Lung (tissue), 12 donors: ENCODE data around the gene CHRNB4. TPM values are rescaled to one million over a fixed set of nuclear protein-coding genes. Genes with fewer than 3 reads are reported as not detected.

Experiments used
- ATAC-seq: fragments of 200-7000 bp; cut with Tn5 transposase; one replicate; pipeline ENCODE4 v1.9.1; 2020; ENCODE audit warnings: moderate number of reproducible peaks; ENCODE audit not compliant: insufficient read depth, low FRiP score
- DNase-seq, 3 donors: peaks; one replicate each; pipeline ENCODE4 v3.0.0-alpha.2; 2013 to 2017
- H3K27ac ChIP-seq, 2 donors: one replicate each; pipeline ENCODE4 v1.5.1; 2013; ENCODE audit warnings: mild to moderate bottlenecking in 2 of 2, moderate library complexity in 2 of 2, control low read depth in 1 of 2, inconsistent platforms in 1 of 2, low read depth in 1 of 2, low read length in 1 of 2
- H3K27me3 ChIP-seq, 3 donors: one replicate each; pipeline ENCODE4 v1.5.1; 2013; ENCODE audit warnings: low read length in 2 of 3; ENCODE audit not compliant: control insufficient read depth in 3 of 3, insufficient read depth in 3 of 3
- H3K36me3 ChIP-seq, 4 donors: one replicate each; pipeline ENCODE4 v1.5.1; 2013; ENCODE audit warnings: low read length in 4 of 4, mild to moderate bottlenecking in 1 of 4, moderate library complexity in 1 of 4; ENCODE audit not compliant: control insufficient read depth in 4 of 4, insufficient read depth in 4 of 4
- H3K4me1 ChIP-seq, 5 donors: one replicate each; pipeline ENCODE4 v1.5.1; 2013; ENCODE audit warnings: low read length in 5 of 5, mild to moderate bottlenecking in 2 of 5, moderate library complexity in 1 of 5; ENCODE audit not compliant: control insufficient read depth in 5 of 5, insufficient read depth in 5 of 5
- H3K4me3 ChIP-seq: one replicate; pipeline ENCODE4 v1.5.1; 2013; ENCODE audit warnings: mild to moderate bottlenecking, control low read depth, moderate library complexity
- H3K9ac ChIP-seq, 2 donors: one replicate each; pipeline ENCODE4 v1.5.1; 2013; ENCODE audit warnings: low read length in 2 of 2, control low read depth in 1 of 2; ENCODE audit not compliant: insufficient read depth in 1 of 2
- H3K9me3 ChIP-seq, 4 donors: one replicate each; pipeline ENCODE4 v1.5.1; 2013; ENCODE audit warnings: low read length in 3 of 4, mild to moderate bottlenecking in 1 of 4, moderate library complexity in 1 of 4; ENCODE audit not compliant: control insufficient read depth in 4 of 4, insufficient read depth in 3 of 4
- WGBS, 2 donors: extraction: QIAGEN DNeasy Blood & Tissue Kit; methylation state at CpG; one replicate each; pipeline ENCODE4 v1.1.7; 2013; 5-methylcytosine and 5-hydroxymethylcytosine counted together
- polyA plus RNA-seq, 2 donors: library from polyadenylated mRNA; stranded (reverse); fragments of 200-250 nt; gene quantifications; one replicate each; pipeline ENCODE4 v1.2.1, GENCODE V29; 2013
- total RNA-seq, 2 donors: library from RNA; depleted of rRNA in 1 of 2; stranded (reverse); fragments of >200 nt in 1 of 2; gene quantifications; one replicate each; pipeline ENCODE4 v1.2.1, GENCODE V29; 2014 to 2021
- TF ChIP-seq, protein P1 (sequence below): IDR thresholded peaks from 2 replicates; pipeline ENCODE4 v1.5.1; 2012; ENCODE audit warnings: mild to moderate bottlenecking; ENCODE audit errors: control extremely low read depth, extremely low read depth
- donor health status: control.
- donor health status: control.
- donor health status: Bipolar disorder and iron deficiency.
- donor health status: healthy.
- donor health status: DM: yes; HTN: yes; CAD: no.

The CHRNB4 gene
- total and polyA plus RNA-seq, 4 donors = 0.05 TPM; not detected in 3

DNA sequence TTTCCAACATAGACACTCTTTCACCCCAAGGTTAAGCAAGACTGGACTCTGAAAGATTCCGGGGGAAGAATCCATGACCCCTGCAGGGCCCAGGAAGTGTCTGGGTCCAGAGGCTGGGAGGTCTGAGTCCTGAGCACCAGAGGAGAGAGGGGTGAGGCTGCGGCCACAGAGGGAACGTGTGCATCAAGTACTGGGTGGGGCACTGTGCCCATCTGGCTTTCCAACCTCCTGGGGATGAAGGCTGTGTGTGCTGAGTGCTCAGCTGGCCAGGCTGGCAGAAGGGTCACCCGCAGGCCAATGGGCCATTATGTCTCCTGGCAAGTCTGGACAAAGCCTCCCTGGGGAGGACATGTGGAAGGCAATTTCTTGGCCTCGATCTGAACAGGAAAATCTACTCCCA is 23.5 kb downstream of the CHRNB4 start:
- Histone ChIP-seq H3K36me3 (no peaks in the 10 kb centered on the region), H3K9me3 (no peaks in the 10 kb centered on the region), H3K4me1 (peaks cover 0 to 7% (median 0%) of the 10 kb centered on the region in 5 donors), H3K4me3 (no peak overlapping the region), H3K27me3 (peaks cover 22 to 38% (median 33%) of the 10 kb centered on the region in 3 donors), H3K9ac (no peak overlapping the region), H3K27ac (no peak overlapping the region)
- WGBS, 2 donors = 80 to 88% methylated on average over 5 of the region's 5 CpGs
- ATAC-seq (no peak), DNase-seq (no peak)
- TF ChIP-seq, protein P1, sequence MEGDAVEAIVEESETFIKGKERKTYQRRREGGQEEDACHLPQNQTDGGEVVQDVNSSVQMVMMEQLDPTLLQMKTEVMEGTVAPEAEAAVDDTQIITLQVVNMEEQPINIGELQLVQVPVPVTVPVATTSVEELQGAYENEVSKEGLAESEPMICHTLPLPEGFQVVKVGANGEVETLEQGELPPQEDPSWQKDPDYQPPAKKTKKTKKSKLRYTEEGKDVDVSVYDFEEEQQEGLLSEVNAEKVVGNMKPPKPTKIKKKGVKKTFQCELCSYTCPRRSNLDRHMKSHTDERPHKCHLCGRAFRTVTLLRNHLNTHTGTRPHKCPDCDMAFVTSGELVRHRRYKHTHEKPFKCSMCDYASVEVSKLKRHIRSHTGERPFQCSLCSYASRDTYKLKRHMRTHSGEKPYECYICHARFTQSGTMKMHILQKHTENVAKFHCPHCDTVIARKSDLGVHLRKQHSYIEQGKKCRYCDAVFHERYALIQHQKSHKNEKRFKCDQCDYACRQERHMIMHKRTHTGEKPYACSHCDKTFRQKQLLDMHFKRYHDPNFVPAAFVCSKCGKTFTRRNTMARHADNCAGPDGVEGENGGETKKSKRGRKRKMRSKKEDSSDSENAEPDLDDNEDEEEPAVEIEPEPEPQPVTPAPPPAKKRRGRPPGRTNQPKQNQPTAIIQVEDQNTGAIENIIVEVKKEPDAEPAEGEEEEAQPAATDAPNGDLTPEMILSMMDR = no peak

- Histone ChIP-seq H3K9ac (no peak overlapping the region), H3K27ac (no peak overlapping the region), H3K9me3 (no peaks in the 10 kb centered on the region), H3K27me3 (peaks cover 22 to 34% (median 29%) of the 10 kb centered on the region in 3 donors), H3K4me1 (peaks cover 0 to 7% (median 0%) of the 10 kb centered on the region in 5 donors), H3K4me3 (no peak overlapping the region), H3K36me3 (no peaks in the 10 kb centered on the region)
- DNase-seq (no peak), ATAC-seq (no peak)
- TF ChIP-seq, protein P1 = no peak
- WGBS, 2 donors = 64 to 80% methylated on average over 7 of the region's 7 CpGs
Observed at GRCh38 chr15:78617076-78617475, 23.9 kb downstream of the CHRNB4 start.

GRCh38 chr15:78616506-78616905 is 24.5 kb downstream of the CHRNB4 start:
- Histone ChIP-seq H3K36me3 (no peaks in the 10 kb centered on the region), H3K27me3 (peaks cover 22 to 28% (median 23%) of the 10 kb centered on the region in 3 donors), H3K9me3 (no peaks in the 10 kb centered on the region), H3K4me3 (no peak overlapping the region), H3K9ac (no peak overlapping the region), H3K4me1 (peaks cover 0 to 7% (median 0%) of the 10 kb centered on the region in 5 donors), H3K27ac (no peak overlapping the region)
- TF ChIP-seq, protein P1 = no peak
- DNase-seq = no peak
- 78 to 100% methylated on average over 2 of the region's 2 CpGs for WGBS, 2 donors
- no peak for ATAC-seq

DNA sequence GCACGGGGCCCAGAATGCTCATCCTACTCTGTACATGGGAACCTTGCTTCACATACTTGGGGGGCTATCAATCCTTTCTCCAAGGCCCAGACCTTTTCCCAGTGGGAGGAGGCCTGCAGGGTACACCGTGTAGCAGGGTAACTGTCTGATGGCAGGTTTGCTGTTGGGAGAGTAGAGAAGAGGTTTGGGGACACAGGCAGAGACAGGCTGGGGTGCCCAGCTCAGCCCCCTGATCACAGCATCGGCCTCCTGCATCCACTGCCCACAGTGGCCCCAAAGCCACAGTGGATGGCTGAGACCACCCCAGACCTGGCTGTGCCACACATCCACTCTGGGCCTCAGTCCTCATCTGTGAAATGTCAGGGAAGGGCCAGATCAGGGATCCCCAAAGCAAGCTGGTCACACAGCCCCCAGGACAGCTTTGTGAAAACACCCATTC is 25.8 kb downstream of the CHRNB4 start:
- no peaks in the 10 kb centered on the region for H3K9me3 ChIP-seq
- no peaks in the 10 kb centered on the region for H3K36me3 ChIP-seq
- H3K4me1 ChIP-seq = peaks cover 0 to 1% (median 0%) of the 10 kb centered on the region in 5 donors
- ATAC-seq (no peak), DNase-seq (no peak)
- peaks cover 16 to 20% (median 19%) of the 10 kb centered on the region in 3 donors for H3K27me3 ChIP-seq
- TF ChIP-seq, protein P1 = no peak
- H3K4me3 ChIP-seq = no peak overlapping the region
- no peak overlapping the region for H3K9ac ChIP-seq
- no peak overlapping the region for H3K27ac ChIP-seq
- 89 to 100% methylated on average over 3 of the region's 3 CpGs for WGBS, 2 donors
